ENCODE measurements around the gene SSTR3. TPM values are rescaled to one million over a fixed set of nuclear protein-coding genes. Genes with fewer than 3 reads are reported as not detected.

Gene SSTR3
- total and polyA plus RNA-seq, 3 experiments from 2014 or later = 0.24 to 0.62 (median 0.59) TPM

- Mint-ChIP-seq H3K9me3 (no peaks in the 10 kb centered on the region), H3K4me3 (peak overlapping the region in 4 of 7 donors; percentile 19 to 72 (median 52)), H3K36me3 (no peaks in the 10 kb centered on the region), H3K4me1 (peaks cover 54 to 63% (median 59%) of the 10 kb centered on the region in 3 donors), H3K27ac (peak overlapping the region in 7 of 8 donors; percentile 51 to 99 (median 93)), H3K27me3 (peaks cover 0 to 3% of the 10 kb centered on the region in 2 donors)
- ChIA-PET CTCF (interaction anchor here (1.3 to 2.4 kb wide), 2 partner anchors 36 to 42 kb away, joined by 3 to 7 read pairs; no protein-coding TSS in a partner anchor), POLR2A (no interaction called here)
- no peak overlapping the region for H3K4me3 ChIP-seq (ENCODE audit: low read length)
- peaks cover 30% of the 10 kb centered on the region for H3K4me1 ChIP-seq (ENCODE audit: insufficient read depth, low read length)
- no peak overlapping the region for H3K27ac ChIP-seq (ENCODE audit: low read depth, low read length)
- H3K9me3 ChIP-seq (ENCODE audit: low read length) = no peaks in the 10 kb centered on the region
- H3K36me3 ChIP-seq (ENCODE audit: insufficient read depth, low read length) = no peaks in the 10 kb centered on the region
- H3K27me3 ChIP-seq (ENCODE audit: insufficient read depth, low read length, poor library complexity, severe bottlenecking) = no peaks in the 10 kb centered on the region
- DNase-seq = no peak
Measured at GRCh38 chr22:37157516-37158285, 54.6 kb downstream of the SSTR3 start.

- H3K36me3 ChIP-seq (ENCODE audit: insufficient read depth, low read length) = no peaks in the 10 kb centered on the region
- ChIA-PET POLR2A (no interaction called here), CTCF (interaction anchor here (1.2 to 2.4 kb wide), 2 partner anchors 10 to 43 kb away, joined by 6 to 7 read pairs; no protein-coding TSS in a partner anchor)
- DNase-seq = no peak
- Mint-ChIP-seq H3K9me3 (no peaks in the 10 kb centered on the region), H3K36me3 (peaks cover 0 to 2% (median 0%) of the 10 kb centered on the region in 3 donors), H3K27ac (peak overlapping the region in 7 of 8 donors; percentile 55 to 99 (median 83)), H3K4me1 (peaks cover 48 to 61% (median 51%) of the 10 kb centered on the region in 3 donors), H3K4me3 (peak overlapping the region in 2 of 7 donors; percentile 19 to 35), H3K27me3 (peaks cover 0 to 3% of the 10 kb centered on the region in 2 donors)
- no peak overlapping the region for H3K27ac ChIP-seq (ENCODE audit: low read depth, low read length)
- H3K27me3 ChIP-seq (ENCODE audit: insufficient read depth, low read length, poor library complexity, severe bottlenecking) = no peaks in the 10 kb centered on the region
- H3K9me3 ChIP-seq (ENCODE audit: low read length) = no peaks in the 10 kb centered on the region
- H3K4me1 ChIP-seq (ENCODE audit: insufficient read depth, low read length) = peaks cover 21% of the 10 kb centered on the region
- no peak overlapping the region for H3K4me3 ChIP-seq (ENCODE audit: low read length)
Measured at GRCh38 chr22:37156686-37157435, 55.4 kb downstream of the SSTR3 start.

- ChIA-PET CTCF (interaction anchor here (1.2 to 2.4 kb wide), 2 partner anchors 11 to 43 kb away, joined by 6 to 7 read pairs; no protein-coding TSS in a partner anchor), POLR2A (no interaction called here)
- no peak overlapping the region for H3K27ac ChIP-seq (ENCODE audit: low read depth, low read length)
- Mint-ChIP-seq H3K27me3 (peaks cover 0 to 3% of the 10 kb centered on the region in 2 donors), H3K9me3 (no peaks in the 10 kb centered on the region), H3K4me1 (peaks cover 48 to 60% (median 51%) of the 10 kb centered on the region in 3 donors), H3K4me3 (peak overlapping the region in 1 of 7 donors; percentile 12), H3K27ac (peak overlapping the region in 6 of 8 donors; percentile 42 to 96 (median 64)), H3K36me3 (peaks cover 0 to 7% (median 0%) of the 10 kb centered on the region in 3 donors)
- no peak for DNase-seq
- no peak overlapping the region for H3K4me3 ChIP-seq (ENCODE audit: low read length)
- no peaks in the 10 kb centered on the region for H3K9me3 ChIP-seq (ENCODE audit: low read length)
- peaks cover 17% of the 10 kb centered on the region for H3K4me1 ChIP-seq (ENCODE audit: insufficient read depth, low read length)
- H3K27me3 ChIP-seq (ENCODE audit: insufficient read depth, low read length, poor library complexity, severe bottlenecking) = no peaks in the 10 kb centered on the region
- H3K36me3 ChIP-seq (ENCODE audit: insufficient read depth, low read length) = no peaks in the 10 kb centered on the region
Measured at GRCh38 chr22:37155971-37156370, 56.3 kb downstream of the SSTR3 start.

DNA sequence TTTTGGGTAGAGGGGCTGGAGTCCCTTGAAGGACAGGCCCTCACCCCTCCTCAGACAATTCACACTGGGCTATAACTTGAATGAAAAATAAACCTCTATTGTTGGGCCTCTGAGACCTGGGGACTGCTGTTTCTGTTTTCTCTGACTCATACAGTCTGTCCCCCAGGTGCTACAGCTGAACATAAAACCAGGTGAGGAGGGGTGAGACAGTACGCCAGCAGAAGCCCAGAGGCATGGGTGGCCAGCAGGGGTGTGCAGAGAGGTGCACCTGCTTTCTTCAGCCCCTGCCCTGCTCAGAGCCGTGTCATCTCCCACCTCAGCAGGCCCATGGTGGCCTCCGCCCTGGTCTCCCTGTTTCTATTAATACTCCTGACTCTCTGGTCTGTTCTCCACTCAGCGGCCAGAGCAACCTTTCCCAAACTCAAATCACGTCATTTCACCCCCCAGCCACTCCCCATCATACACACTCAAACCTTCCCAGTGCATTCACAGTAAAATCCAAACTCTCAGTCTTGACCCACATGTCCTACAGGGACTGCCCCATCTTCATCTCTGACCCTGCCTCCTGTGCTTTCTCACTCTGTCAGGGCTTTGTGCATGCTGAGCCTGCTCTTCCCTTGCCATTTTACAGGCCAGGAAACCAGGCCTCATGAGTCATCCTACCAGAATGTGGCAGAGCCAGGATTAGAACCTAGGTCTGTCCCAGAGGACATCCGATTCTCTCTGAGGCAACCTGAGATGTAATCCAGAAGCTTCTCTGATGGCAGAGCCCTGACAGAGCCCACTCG lies 57.2 kb downstream of the SSTR3 start:
- peak overlapping the region in 1 of 7 donors; percentile 9 for H3K4me3 Mint-ChIP-seq
- peaks cover 52 to 63% (median 56%) of the 10 kb centered on the region in 3 donors for H3K4me1 Mint-ChIP-seq
- Histone ChIP-seq H3K27ac (ENCODE audit: low read depth, low read length) (no peak overlapping the region), H3K9me3 (ENCODE audit: low read length) (no peaks in the 10 kb centered on the region), H3K4me3 (ENCODE audit: low read length) (no peak overlapping the region), H3K27me3 (ENCODE audit: insufficient read depth, low read length, poor library complexity, severe bottlenecking) (no peaks in the 10 kb centered on the region), H3K4me1 (ENCODE audit: insufficient read depth, low read length) (peaks cover 23% of the 10 kb centered on the region), H3K36me3 (ENCODE audit: insufficient read depth, low read length) (no peaks in the 10 kb centered on the region)
- CTCF ChIA-PET = interaction anchor here (2.4 to 8.7 kb wide), 2 partner anchors 8 to 44 kb away, joined by 7 to 124 read pairs; no protein-coding TSS in a partner anchor
- POLR2A ChIA-PET = no interaction called here
- peaks cover 0 to 7% (median 2%) of the 10 kb centered on the region in 3 donors for H3K36me3 Mint-ChIP-seq
- H3K27me3 Mint-ChIP-seq = peaks cover 0 to 1% of the 10 kb centered on the region in 2 donors
- H3K27ac Mint-ChIP-seq = peak overlapping the region in 7 of 8 donors; percentile 9 to 93 (median 60)
- no peaks in the 10 kb centered on the region for H3K9me3 Mint-ChIP-seq
- no peak for DNase-seq

Other genes starting within 250 kb of the SSTR3 start
- gene TST, start 193.0 kb downstream of the SSTR3 start, total RNA-seq = 1 to 10 TPM; 3.7 to 5.1 TPM
- 0.75 TPM for gene TST, start 193.0 kb downstream of the SSTR3 start, polyA plus RNA-seq
- 10 to 100 TPM; 16.6 to 17.8 TPM for gene MPST, start 192.7 kb downstream of the SSTR3 start, total RNA-seq
- gene MPST, start 192.7 kb downstream of the SSTR3 start, polyA plus RNA-seq = 20.0 TPM
- gene KCTD17, start 160.7 kb downstream of the SSTR3 start, total RNA-seq = 10 to 100 TPM; 40.8 to 44.8 TPM
- 12.9 TPM for gene KCTD17, start 160.7 kb downstream of the SSTR3 start, polyA plus RNA-seq
- under 1 TPM; 0.42 to 0.68 TPM for gene TMPRSS6, start 102.8 kb downstream of the SSTR3 start, total RNA-seq
- gene TMPRSS6, start 102.8 kb downstream of the SSTR3 start, polyA plus RNA-seq = 0.16 TPM
- 100 to 1,000 TPM; 238 to 243 TPM for gene IL2RB, start 62.6 kb downstream of the SSTR3 start, total RNA-seq
- 459 TPM for gene IL2RB, start 62.6 kb downstream of the SSTR3 start, polyA plus RNA-seq
- gene C1QTNF6, start 24.2 kb downstream of the SSTR3 start, total RNA-seq = 1 to 10 TPM; 3.6 to 4.3 TPM
- gene C1QTNF6, start 24.2 kb downstream of the SSTR3 start, polyA plus RNA-seq = 1.8 TPM
- gene RAC2, start 31.8 kb upstream of the SSTR3 start, total RNA-seq = 100 to 1,000 TPM; 433 to 452 TPM
- 1,206 TPM for gene RAC2, start 31.8 kb upstream of the SSTR3 start, polyA plus RNA-seq
- 10 to 100 TPM; 23.1 to 24.7 TPM for gene CYTH4, start 70.0 kb upstream of the SSTR3 start, total RNA-seq
- gene CYTH4, start 70.0 kb upstream of the SSTR3 start, polyA plus RNA-seq = 80.2 TPM
- gene ELFN2, start 215.0 kb upstream of the SSTR3 start, total RNA-seq = under 1 TPM; 0.09 to 0.20 TPM
- 0.02 TPM for gene ELFN2, start 215.0 kb upstream of the SSTR3 start, polyA plus RNA-seq

Data from CD8-positive, alpha-beta memory T cell (primary cell).